NCI-H748 treated with DMSO at 0.1 percent for 48 hours (cell line): ENCODE results near the gene CREBZF.
"Not testable (repeated sequence)": the region's sequence is repeated elsewhere in the genome, so short reads cannot be mapped to it uniquely, and the experiment has no call there.

Experiments
- DNase-seq: peaks from one replicate; lab custom pipeline; 2025; lab: John Stamatoyannopoulos, UW

The CREBZF gene

GRCh38 chr11:85670949-85671663 is 6.2 kb upstream of the CREBZF start:
- not testable (repeated sequence) for DNase-seq

- no peak for DNase-seq
Observed at GRCh38 chr11:85668157-85668556, 3.2 kb upstream of the CREBZF start.

GRCh38 chr11:85666687-85667086 is 1.8 kb upstream of the CREBZF start:
- no peak for DNase-seq

GRCh38 chr11:85665733-85666132 is 804 bp upstream of the CREBZF start:
- DNase-seq = no peak

- peak; percentile 16 for DNase-seq
Observed at GRCh38 chr11:85663753-85664614, 945 bp downstream of the CREBZF start.

GRCh38 chr11:85663080-85663752 is 1.7 kb downstream of the CREBZF start:
- DNase-seq = no peak

GRCh38 chr11:85661972-85662664 is 2.8 kb downstream of the CREBZF start:
- DNase-seq = no peak

- DNase-seq = no peak
Observed at GRCh38 chr11:85658180-85658579, 6.7 kb downstream of the CREBZF start.

- no peak for DNase-seq
Observed at GRCh38 chr11:85656777-85657176, 8.2 kb downstream of the CREBZF start.

- not testable (repeated sequence) for DNase-seq
Observed at GRCh38 chr11:85654343-85654742, 10.6 kb downstream of the CREBZF start.

- no peak for DNase-seq
Observed at GRCh38 chr11:85652786-85653447, 12.0 kb downstream of the CREBZF start.

GRCh38 chr11:85651118-85651517 is 13.8 kb downstream of the CREBZF start:
- no peak for DNase-seq

- DNase-seq = peak; percentile 63
Observed at GRCh38 chr11:85647604-85648299, 17.2 kb downstream of the CREBZF start, which contains the start of gene TMEM126A. TMEM126A (plus strand) TSS chr11:85647967; CDS start chr11:85650256, 2,289 bp downstream.

GRCh38 chr11:85647078-85647477 is 17.9 kb downstream of the CREBZF start:
- no peak for DNase-seq

- DNase-seq = no peak
Observed at GRCh38 chr11:85643191-85643614, 21.7 kb downstream of the CREBZF start.

GRCh38 chr11:85634747-85635146 is 30.2 kb downstream of the CREBZF start:
- no peak for DNase-seq

- DNase-seq = no peak
Observed at GRCh38 chr11:85628771-85629341, 36.1 kb downstream of the CREBZF start.

GRCh38 chr11:85627998-85628770 is 36.7 kb downstream of the CREBZF start, which contains the start of gene TMEM126B:
TMEM126B (plus strand) TSS chr11:85628593; CDS start chr11:85628608, 15 bp downstream.
- DNase-seq = peak; percentile 89

GRCh38 chr11:85627332-85627997 is 37.5 kb downstream of the CREBZF start, which contains the start of gene DLG2:
DLG2 (minus strand) TSS chr11:85627344.
- DNase-seq = peak; percentile 18
